Vagina (tissue), 2 donors: ENCODE results near the gene YES1.

Source experiments
- CTCF ChIP-seq, 3 experiments: fragments of 450-650 bp in 2 of 3; fragments of 200-600 bp in 1 of 3; sonication (generic) in 1 of 3; IDR thresholded peaks; one replicate each; pipeline ENCODE4 v1.5.1; 2017 to 2019; ENCODE audit warnings: antibody characterized with exemption in 3 of 3, mild to moderate bottlenecking in 2 of 3, moderate library complexity in 2 of 3
- POLR2A ChIP-seq, 2 donors: fragments of 450-650 bp; IDR thresholded peaks; one replicate each; pipeline ENCODE4 v1.6.1; 2017; ENCODE audit warnings: antibody characterized with exemption in 2 of 2, mild to moderate bottlenecking in 2 of 2, moderate library complexity in 2 of 2
- POLR2AphosphoS5 ChIP-seq, 2 donors: sonication (generic); formaldehyde crosslinking; IDR thresholded peaks; one replicate each; pipeline ENCODE4 v1.9.0; 2017; ENCODE audit warnings: antibody characterized with exemption in 2 of 2, mild to moderate bottlenecking in 2 of 2, low read depth in 1 of 2; ENCODE audit not compliant: insufficient read depth in 1 of 2

- TF ChIP-seq POLR2A (IDR thresholded peaks at IDR 0.05), result no peak
- TF ChIP-seq POLR2AphosphoS5 (IDR thresholded peaks at IDR 0.05; ENCODE audit: insufficient read depth in 1 of 2, low read depth in 1 of 2), result no peak
- no peak for TF ChIP-seq CTCF (IDR thresholded peaks at IDR 0.05)
Observed at GRCh38 chr18:816088-816653, 4.1 kb upstream of the YES1 start.
